GM12878 (cell line): ENCODE measurements around the gene FTHL17. TPM values are rescaled to one million over a fixed set of nuclear protein-coding genes. Genes with fewer than 3 reads are reported as not detected.

ENCODE experiments used
- ATAC-seq: fragments of 200-7000 bp; cut with Tn5 transposase; 3 replicates; pipeline ENCODE4 v1.9.1; 2020; ENCODE audit warnings: mild to moderate bottlenecking, moderate library complexity
- BruUV-seq: library from RNA; stranded (reverse); fragments of 400-500 nt; replicated peaks from 2 replicates; lab custom pipeline; 2021; lab: Mats Ljungman, UMichigan
- CTCF ChIA-PET: fragments of 300-600 bp; sonication (Branson Sonifier 250); formaldehyde crosslinking; extraction: SDS; loops from one replicate; lab custom pipeline; 2021; ENCODE audit warnings: inconsistent platforms; lab: Yijun Ruan, JAX
- POLR2A ChIA-PET: fragments of 350-600 bp; formaldehyde crosslinking; extraction: SDS; loops from one replicate; lab custom pipeline; 2021; ENCODE audit warnings: inconsistent platforms; lab: Charles Lee
- RAD21 ChIA-PET: fragments of 300-600 bp; sonication (Branson Sonifier 250); formaldehyde crosslinking; loops from one replicate; lab custom pipeline; 2023; ENCODE audit warnings: antibody characterized with exemption; ENCODE audit not compliant: unreplicated experiment; lab: Charles Lee
- SMC1A ChIA-PET: fragments of 300-600 bp; sonication (Branson Sonifier 250); formaldehyde crosslinking; loops from one replicate; lab custom pipeline; 2023; ENCODE audit not compliant: unreplicated experiment, uncharacterized antibody; lab: Charles Lee
- DNase-seq: peaks from one replicate; pipeline ENCODE4 v3.0.0-alpha.2; 2011; ENCODE audit warnings: low read depth, low spot score
- FAIRE-seq: peaks from 3 replicates; lab custom pipeline; 2011; peaks lifted over from hg19 to GRCh38; lab: Jason Lieb, UNC
- H2AFZ ChIP-seq: 2 replicates; pipeline ENCODE4 v1.6.0; 2011; ENCODE audit warnings: low read depth, low read length, control low read depth; ENCODE audit not compliant: control insufficient read depth
- H3K27ac ChIP-seq: 2 replicates; pipeline ENCODE4 v1.5.1; 2011; ENCODE audit warnings: control low read depth; ENCODE audit not compliant: control insufficient read depth, insufficient read depth
- H3K27me3 ChIP-seq, 2 experiments: replicated peaks in 1 of 2; 2 replicates each; pipeline versions ENCODE4 v1.6.0 to v1.6.1; 2011; ENCODE audit warnings: low read length in 1 of 2; ENCODE audit not compliant: control insufficient read depth in 2 of 2, insufficient read depth in 2 of 2
- H3K36me3 ChIP-seq, 2 experiments: 2 replicates each; pipeline ENCODE4 v1.5.1; 2011; ENCODE audit warnings: low read length in 1 of 2; ENCODE audit not compliant: control insufficient read depth in 2 of 2, insufficient read depth in 2 of 2
- H3K4me1 ChIP-seq: 2 replicates; pipeline ENCODE4 v1.6.1; 2011; ENCODE audit warnings: mild to moderate bottlenecking, low read length, moderate library complexity, mixed read lengths; ENCODE audit not compliant: control insufficient read depth, insufficient read depth
- H3K4me2 ChIP-seq: 2 replicates; pipeline ENCODE4 v1.6.0; 2011; ENCODE audit warnings: control low read depth; ENCODE audit not compliant: control insufficient read depth, insufficient read depth
- H3K4me3 ChIP-seq: fragments of 200-600 bp; sonication (generic); 2 replicates; pipeline ENCODE4 v1.5.1; 2016
- H3K79me2 ChIP-seq: 2 replicates; pipeline ENCODE4 v1.6.0; 2011; ENCODE audit warnings: low read length; ENCODE audit not compliant: control insufficient read depth, insufficient read depth
- H3K9ac ChIP-seq: 2 replicates; pipeline ENCODE4 v1.8.0; 2011; ENCODE audit warnings: low read length, control low read depth, mixed read lengths; ENCODE audit not compliant: control insufficient read depth, insufficient read depth
- H3K9me3 ChIP-seq: replicated peaks from 3 replicates; pipeline ENCODE4 v1.5.1; 2011; ENCODE audit warnings: mild to moderate bottlenecking, low read length; ENCODE audit not compliant: control insufficient read depth, insufficient read depth
- H4K20me1 ChIP-seq: 2 replicates; pipeline ENCODE4 v1.6.0; 2011; ENCODE audit not compliant: control insufficient read depth, insufficient read depth
- BHLHE40 ChIP-seq, 2 experiments: fragments of 450-650 bp in 1 of 2; IDR thresholded peaks; 2 replicates each; pipeline ENCODE4 v1.6.1; 2011 to 2017; ENCODE audit warnings: low read depth in 2 of 2, borderline replicate concordance in 1 of 2, improper control_type of control experiment in 1 of 2, low read length in 1 of 2, mild to moderate bottlenecking in 1 of 2
- EED ChIP-seq: sonication (generic); IDR thresholded peaks from 2 replicates; pipeline ENCODE4 v1.6.1; 2016; ENCODE audit warnings: antibody characterized with exemption, low read depth
- FOS ChIP-seq: IDR thresholded peaks from 3 replicates; pipeline ENCODE4 v1.6.1; 2011; ENCODE audit warnings: borderline replicate concordance; ENCODE audit not compliant: insufficient read length; ENCODE audit errors: extremely low read depth
- IKZF1 ChIP-seq: fragments of 450-650 bp; conservative IDR thresholded peaks from 2 replicates; pipeline ENCODE4 v1.6.1; 2017; ENCODE audit warnings: antibody characterized with exemption, mild to moderate bottlenecking
- NFIC ChIP-seq: IDR thresholded peaks from 2 replicates; pipeline ENCODE4 v1.6.1; 2012; ENCODE audit warnings: low read depth, mild to moderate bottlenecking, inconsistent platforms, low read length, moderate library complexity
- PML ChIP-seq: IDR thresholded peaks from 2 replicates; pipeline ENCODE4 v1.6.1; 2012; ENCODE audit warnings: low read length, inconsistent platforms
- SMARCA5 ChIP-seq: fragments of 450-650 bp; IDR thresholded peaks from 2 replicates; pipeline ENCODE4 v1.6.1; 2017; ENCODE audit warnings: mild to moderate bottlenecking
- SREBF2 ChIP-seq: IDR thresholded peaks from 2 replicates; pipeline ENCODE4 v1.6.1; 2012; ENCODE audit warnings: mild to moderate bottlenecking, low read length
- SRF ChIP-seq, 2 experiments: IDR thresholded peaks; 2 replicates each; pipeline ENCODE4 v1.6.1; 2011; ENCODE audit warnings: low read depth in 2 of 2, low read length in 2 of 2, mild to moderate bottlenecking in 1 of 2, moderate library complexity in 1 of 2
- STAT1 ChIP-seq: fragments of 450-650 bp; conservative IDR thresholded peaks from 2 replicates; pipeline ENCODE4 v1.6.1; 2014; ENCODE audit warnings: antibody characterized with exemption, mild to moderate bottlenecking
- STAT3 ChIP-seq: IDR thresholded peaks from 2 replicates; pipeline ENCODE4 v1.6.1; 2011; ENCODE audit warnings: low read depth, low read length, improper control_type of control experiment
- TCF7 ChIP-seq: IDR thresholded peaks from 2 replicates; pipeline ENCODE4 v1.6.1; 2014; ENCODE audit warnings: antibody characterized with exemption, borderline replicate concordance
- ZBED1 ChIP-seq: IDR thresholded peaks from 2 replicates; pipeline ENCODE4 v1.6.1; 2016; ENCODE audit warnings: borderline replicate concordance
- WGBS: methylation state at CpG from one replicate; pipeline ENCODE4 v1.1.6; 2016; ENCODE audit warnings: low lambda C conversion rate; ENCODE audit not compliant: insufficient replicate concordance, insufficient coverage; ENCODE audit errors: missing lambda C conversion rate; 5-methylcytosine and 5-hydroxymethylcytosine counted together
- in situ Hi-C: fragments of 300-500 bp; cut with MboI; formaldehyde crosslinking; loops from 9 replicates; pipeline ENCODE4 v1.14.3; 2018; ENCODE audit warnings: mixed read lengths
- intact Hi-C: fragments of 100-400 bp; cut with micrococcal nuclease; formaldehyde crosslinking; loops from one replicate; pipeline ENCODE4 v1.14.2; 2022; ENCODE audit not compliant: unreplicated experiment
- polyA plus RNA-seq, 11 experiments: library from polyadenylated mRNA; depleted of rRNA in 4 of 11; unstranded in 6 of 11; stranded (reverse) in 5 of 11; fragments of >200 nt; fragmentation: Nextera tagmentation in 4 of 11; fragmentation: Illumina TruSeq in 1 of 11; extraction: Ambion mirVana in 4 of 11; extraction: Trizol in 1 of 11; gene quantifications; 1 replicate in 1 of 11; 2 replicates in 10 of 11; pipeline versions ENCODE4 v1.2.1 to v1.2.3, GENCODE V29; 2011 to 2016; ENCODE audit warnings: inconsistent platforms in 2 of 11, missing spikeins in 2 of 11, low read depth in 1 of 11
- total RNA-seq, 4 experiments: library from RNA; depleted of rRNA in 3 of 4; stranded (reverse); fragments of >200 nt in 3 of 4; fragmentation: Illumina TruSeq in 1 of 4; extraction: Trizol in 1 of 4; gene quantifications; 2 replicates each; pipeline versions ENCODE4 v1.2.1 to v1.2.3, GENCODE V29; 2013 to 2021
- TF ChIP-seq, protein P1 (sequence below): fragments of 450-650 bp; IDR thresholded peaks from 2 replicates; pipeline ENCODE4 v1.6.1; 2017; ENCODE audit warnings: mild to moderate bottlenecking

FTHL17 gene
- total and polyA plus RNA-seq, 10 of the 15 experiments (the other 5 are each of a cell fraction or from before 2014, with no cell fraction given) = not detected

DNA sequence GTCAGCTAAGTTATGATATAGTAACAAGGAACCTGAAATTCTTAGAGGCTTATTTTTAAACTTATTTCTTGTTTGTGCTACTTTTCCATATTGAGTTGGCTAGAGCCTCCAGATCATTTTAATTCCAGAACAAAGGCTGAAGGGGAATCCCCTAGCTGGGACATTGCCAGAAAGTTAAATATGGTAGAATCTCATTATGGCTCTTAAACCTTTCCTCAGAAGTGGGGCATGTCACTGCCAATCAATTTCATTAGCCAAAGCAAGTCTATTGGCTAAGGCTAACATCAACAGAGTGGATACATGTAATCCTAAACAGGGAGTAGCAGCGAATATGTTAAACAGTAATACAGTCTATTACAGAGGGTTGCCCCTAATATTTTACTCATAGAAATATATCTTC is 47.0 kb downstream of the FTHL17 start:
- TF ChIP-seq IKZF1 (no peak), SREBF2 (no peak), BHLHE40 (IDR thresholded peaks at IDR 0.05; ENCODE audit: borderline replicate concordance in 1 of 2, low read depth in 2 of 2, low read length in 1 of 2) (no peak), FOS (no peak), SRF (IDR thresholded peaks at IDR 0.05; ENCODE audit: low read depth in 2 of 2, low read length in 2 of 2) (no peak), EED (no peak), ZBED1 (no peak), TCF7 (no peak), SMARCA5 (no peak), NFIC (no peak), PML (no peak), STAT1 (no peak), STAT3 (no peak)
- TF ChIP-seq, protein P1, sequence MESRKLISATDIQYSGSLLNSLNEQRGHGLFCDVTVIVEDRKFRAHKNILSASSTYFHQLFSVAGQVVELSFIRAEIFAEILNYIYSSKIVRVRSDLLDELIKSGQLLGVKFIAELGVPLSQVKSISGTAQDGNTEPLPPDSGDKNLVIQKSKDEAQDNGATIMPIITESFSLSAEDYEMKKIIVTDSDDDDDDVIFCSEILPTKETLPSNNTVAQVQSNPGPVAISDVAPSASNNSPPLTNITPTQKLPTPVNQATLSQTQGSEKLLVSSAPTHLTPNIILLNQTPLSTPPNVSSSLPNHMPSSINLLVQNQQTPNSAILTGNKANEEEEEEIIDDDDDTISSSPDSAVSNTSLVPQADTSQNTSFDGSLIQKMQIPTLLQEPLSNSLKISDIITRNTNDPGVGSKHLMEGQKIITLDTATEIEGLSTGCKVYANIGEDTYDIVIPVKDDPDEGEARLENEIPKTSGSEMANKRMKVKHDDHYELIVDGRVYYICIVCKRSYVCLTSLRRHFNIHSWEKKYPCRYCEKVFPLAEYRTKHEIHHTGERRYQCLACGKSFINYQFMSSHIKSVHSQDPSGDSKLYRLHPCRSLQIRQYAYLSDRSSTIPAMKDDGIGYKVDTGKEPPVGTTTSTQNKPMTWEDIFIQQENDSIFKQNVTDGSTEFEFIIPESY = no peak
- H3K4me3 ChIP-seq = no peak overlapping the region
- no peak for FAIRE-seq
- H3K27me3 ChIP-seq = peaks cover 0 to 1% of the 10 kb centered on the region in 2 experiments; a peak in 1 of 4 replicates
- CTCF ChIA-PET = interaction anchor here (0.7 kb wide), 1 partner anchor 302 kb away, joined by 3 read pairs; no protein-coding TSS in a partner anchor
- RAD21 ChIA-PET = no interaction called here
- H3K36me3 ChIP-seq = no peaks in the 10 kb centered on the region
- H3K9me3 ChIP-seq = no peaks in the 10 kb centered on the region; the same call in 2 of the 3 replicates
- no peak overlapping the region for H3K9ac ChIP-seq
- intact Hi-C loops = no loop called here
- POLR2A ChIA-PET = no interaction called here
- no peaks in the 10 kb centered on the region for H4K20me1 ChIP-seq
- BruUV-seq = no TSS peak
- no peaks in the 10 kb centered on the region for H3K4me1 ChIP-seq
- DNase-seq = no peak
- SMC1A ChIA-PET = interaction anchor here (1.0 kb wide), 1 partner anchor 12 kb away, joined by 5 read pairs; no protein-coding TSS in a partner anchor
- in situ Hi-C loops = no loop called here
- no peak for ATAC-seq
- H3K27ac ChIP-seq = no peak overlapping the region
- no peak overlapping the region for H3K4me2 ChIP-seq
- H3K79me2 ChIP-seq = no peaks in the 10 kb centered on the region
- 46% methylated on average over 1 of the region's 1 CpG for WGBS
- no peak overlapping the region for H2AFZ ChIP-seq
